Mammary epithelial cell (primary cell): Measurements from ENCODE around the gene GALNT10.

Experiments used
- EZH2 ChIP-seq: IDR thresholded peaks from 2 replicates; pipeline ENCODE4 v1.6.1; 2012; ENCODE audit warnings: low read length, inconsistent platforms, borderline replicate concordance
- TF ChIP-seq, protein P1 (sequence below), 2 donors: IDR thresholded peaks in 1 of 2; conservative IDR thresholded peaks in 1 of 2; 2 replicates each; pipeline ENCODE4 v1.5.1; 2011 to 2012; ENCODE audit warnings: inconsistent platforms in 2 of 2, low read length in 2 of 2, mild to moderate bottlenecking in 2 of 2, control low read depth in 1 of 2, low read depth in 1 of 2; ENCODE audit not compliant: insufficient read depth in 1 of 2; ENCODE audit errors: extremely low read depth in 1 of 2

DNA sequence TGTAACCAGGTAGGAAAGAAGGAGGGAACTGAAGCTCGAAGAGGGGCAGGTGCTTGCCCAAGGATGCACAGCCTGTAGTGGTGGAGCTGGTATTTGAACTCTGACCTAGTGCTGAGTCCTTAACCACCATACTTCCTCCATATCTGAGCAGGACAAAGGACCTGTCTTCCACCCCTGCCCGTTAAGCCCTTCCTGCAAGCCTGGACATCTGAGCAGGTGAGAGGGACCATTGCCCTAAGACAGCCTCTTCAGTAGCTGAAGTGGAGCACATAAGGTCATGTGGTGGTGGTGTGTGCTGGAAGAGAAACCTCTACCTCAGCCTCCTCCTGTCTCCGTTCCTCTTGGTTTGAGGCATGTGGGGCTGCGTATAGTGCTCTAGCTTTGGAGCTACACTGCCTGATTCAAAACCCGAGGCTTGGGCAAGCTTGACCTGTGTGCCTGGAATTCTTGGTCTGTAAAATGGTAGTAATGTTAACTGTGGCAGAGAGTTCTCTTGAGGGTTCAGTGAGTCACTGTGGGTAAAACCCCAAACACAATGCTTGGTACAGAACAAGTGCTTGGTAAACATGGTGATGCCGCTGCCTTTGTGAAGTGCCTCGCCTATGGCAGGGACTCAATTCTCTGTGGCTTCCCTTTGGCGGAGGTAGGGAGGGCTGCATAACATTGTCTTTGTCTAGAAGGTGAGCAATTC, 7.4 kb downstream of the GALNT10 start:
- TF ChIP-seq, protein P1, sequence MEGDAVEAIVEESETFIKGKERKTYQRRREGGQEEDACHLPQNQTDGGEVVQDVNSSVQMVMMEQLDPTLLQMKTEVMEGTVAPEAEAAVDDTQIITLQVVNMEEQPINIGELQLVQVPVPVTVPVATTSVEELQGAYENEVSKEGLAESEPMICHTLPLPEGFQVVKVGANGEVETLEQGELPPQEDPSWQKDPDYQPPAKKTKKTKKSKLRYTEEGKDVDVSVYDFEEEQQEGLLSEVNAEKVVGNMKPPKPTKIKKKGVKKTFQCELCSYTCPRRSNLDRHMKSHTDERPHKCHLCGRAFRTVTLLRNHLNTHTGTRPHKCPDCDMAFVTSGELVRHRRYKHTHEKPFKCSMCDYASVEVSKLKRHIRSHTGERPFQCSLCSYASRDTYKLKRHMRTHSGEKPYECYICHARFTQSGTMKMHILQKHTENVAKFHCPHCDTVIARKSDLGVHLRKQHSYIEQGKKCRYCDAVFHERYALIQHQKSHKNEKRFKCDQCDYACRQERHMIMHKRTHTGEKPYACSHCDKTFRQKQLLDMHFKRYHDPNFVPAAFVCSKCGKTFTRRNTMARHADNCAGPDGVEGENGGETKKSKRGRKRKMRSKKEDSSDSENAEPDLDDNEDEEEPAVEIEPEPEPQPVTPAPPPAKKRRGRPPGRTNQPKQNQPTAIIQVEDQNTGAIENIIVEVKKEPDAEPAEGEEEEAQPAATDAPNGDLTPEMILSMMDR (conservative IDR thresholded peaks at IDR 0.05 in 1 of 2, IDR thresholded peaks at IDR 0.05 in 1 of 2; ENCODE audit: extremely low read depth in 1 of 2, insufficient read depth in 1 of 2, low read depth in 1 of 2, low read length in 2 of 2) = no peak
- TF ChIP-seq EZH2 = no peak
